ENCODE results near the gene EIF4G3. TPM values are rescaled to one million over a fixed set of nuclear protein-coding genes. Genes with fewer than 3 reads are reported as not detected.
"Not testable (repeated sequence)": the region's sequence is repeated elsewhere in the genome, so short reads cannot be mapped to it uniquely, and the experiment has no call there.

The EIF4G3 gene
- total RNA-seq, 1 experiment from 2014 or later, result 55.4 TPM

- Mint-ChIP-seq H3K9me3 (ENCODE audit: unreplicated experiment) (no peaks in the 10 kb centered on the region), H3K27ac (ENCODE audit: unreplicated experiment) (peak overlapping the region; percentile 93), H3K36me3 (ENCODE audit: insufficient read depth, unreplicated experiment) (peaks cover 30% of the 10 kb centered on the region), H3K27me3 (ENCODE audit: insufficient read depth, unreplicated experiment) (no peaks in the 10 kb centered on the region), H3K4me1 (ENCODE audit: low read depth, unreplicated experiment) (peaks cover 17% of the 10 kb centered on the region), H3K4me3 (ENCODE audit: unreplicated experiment) (peak overlapping the region; percentile 90)
- CTCF ChIA-PET, result no interaction called here
- no TSS peak for BruUV-seq (replicated peaks)
- H3K4me3 ChIP-seq (ENCODE audit: low read depth, low read length), result no peak overlapping the region; the same call in 1 of the 2 replicates
- POLR2A ChIA-PET, result no interaction called here
- no peak for TF ChIP-seq CTCF (IDR thresholded peaks at IDR 0.05; ENCODE audit: insufficient read depth in 1 of 2, low read depth in 1 of 2, low read length in 1 of 2, severe bottlenecking in 1 of 2, unreplicated experiment in 1 of 2)
- DNase-seq, result no peak
- no peaks in the 10 kb centered on the region for H3K36me3 ChIP-seq (ENCODE audit: control insufficient read depth, insufficient read depth, low read length)
- H3K9me3 ChIP-seq, result no peaks in the 10 kb centered on the region
- H3K4me1 ChIP-seq, result peaks cover 13% of the 10 kb centered on the region
- intact Hi-C loops (cut with micrococcal nuclease; ENCODE audit: unreplicated experiment), result loop anchor here (10.0 kb wide), 1 partner anchor 389 kb away; the partner anchor contains the start of gene HP1BP3
- H3K27me3 ChIP-seq (replicated peaks; ENCODE audit: control insufficient read depth, insufficient read depth, low read length), result no peaks in the 10 kb centered on the region
Observed at GRCh38 chr1:21174230-21174629, 2.5 kb downstream of the EIF4G3 start.

GRCh38 chr1:21173096-21173495, 3.6 kb downstream of the EIF4G3 start:
- H3K4me3 ChIP-seq (ENCODE audit: low read depth, low read length); H3K27me3 Mint-ChIP-seq (ENCODE audit: insufficient read depth, unreplicated experiment); DNase-seq; H3K27ac Mint-ChIP-seq (ENCODE audit: unreplicated experiment); CTCF ChIA-PET; H3K4me3 Mint-ChIP-seq (ENCODE audit: unreplicated experiment); H3K9me3 Mint-ChIP-seq (ENCODE audit: unreplicated experiment); BruUV-seq (replicated peaks); H3K36me3 ChIP-seq (ENCODE audit: control insufficient read depth, insufficient read depth, low read length); POLR2A ChIA-PET; H3K27me3 ChIP-seq (replicated peaks; ENCODE audit: control insufficient read depth, insufficient read depth, low read length); H3K9me3 ChIP-seq: not testable (repeated sequence)
- peaks cover 17% of the 10 kb centered on the region for H3K4me1 Mint-ChIP-seq (ENCODE audit: low read depth, unreplicated experiment)
- H3K36me3 Mint-ChIP-seq (ENCODE audit: insufficient read depth, unreplicated experiment), result peaks cover 30% of the 10 kb centered on the region
- H3K4me1 ChIP-seq, result peaks cover 13% of the 10 kb centered on the region
- intact Hi-C loops (cut with micrococcal nuclease; ENCODE audit: unreplicated experiment), result loop anchor here (10.0 kb wide), 1 partner anchor 388 kb away; the partner anchor contains the start of gene HP1BP3

GRCh38 chr1:21170837-21171236, 5.9 kb downstream of the EIF4G3 start:
- peaks cover 13% of the 10 kb centered on the region for H3K4me1 ChIP-seq
- H3K27me3 Mint-ChIP-seq (ENCODE audit: insufficient read depth, unreplicated experiment); H3K36me3 ChIP-seq (ENCODE audit: control insufficient read depth, insufficient read depth, low read length); BruUV-seq (replicated peaks); H3K9me3 ChIP-seq; H3K4me3 ChIP-seq (ENCODE audit: low read depth, low read length); H3K27me3 ChIP-seq (replicated peaks; ENCODE audit: control insufficient read depth, insufficient read depth, low read length); H3K9me3 Mint-ChIP-seq (ENCODE audit: unreplicated experiment); DNase-seq; H3K27ac Mint-ChIP-seq (ENCODE audit: unreplicated experiment); H3K4me3 Mint-ChIP-seq (ENCODE audit: unreplicated experiment); CTCF ChIA-PET: not testable (repeated sequence)
- intact Hi-C loops (cut with micrococcal nuclease; ENCODE audit: unreplicated experiment), result loop anchor here (10.0 kb wide), 1 partner anchor 386 kb away; the partner anchor contains the start of gene HP1BP3
- peaks cover 17% of the 10 kb centered on the region for H3K4me1 Mint-ChIP-seq (ENCODE audit: low read depth, unreplicated experiment)
- POLR2A ChIA-PET, result interaction anchor here (0.6 kb wide), 1 partner anchor 38 kb away, joined by 6 read pairs; no protein-coding TSS in a partner anchor
- H3K36me3 Mint-ChIP-seq (ENCODE audit: insufficient read depth, unreplicated experiment), result peaks cover 40% of the 10 kb centered on the region

- intact Hi-C loops (cut with micrococcal nuclease; ENCODE audit: unreplicated experiment), result no loop called here
- Histone ChIP-seq H3K36me3 (ENCODE audit: control insufficient read depth, insufficient read depth, low read length) (no peaks in the 10 kb centered on the region), H3K9me3 (no peaks in the 10 kb centered on the region), H3K4me1 (peaks cover 13% of the 10 kb centered on the region), H3K27me3 (replicated peaks; ENCODE audit: control insufficient read depth, insufficient read depth, low read length) (no peaks in the 10 kb centered on the region), H3K4me3 (ENCODE audit: low read depth, low read length) (no peak overlapping the region)
- no TSS peak for BruUV-seq (replicated peaks)
- Mint-ChIP-seq H3K9me3 (ENCODE audit: unreplicated experiment) (peaks cover 9% of the 10 kb centered on the region), H3K4me3 (ENCODE audit: unreplicated experiment) (no peak overlapping the region), H3K27me3 (ENCODE audit: insufficient read depth, unreplicated experiment) (no peaks in the 10 kb centered on the region), H3K4me1 (ENCODE audit: low read depth, unreplicated experiment) (peaks cover 7% of the 10 kb centered on the region), H3K36me3 (ENCODE audit: insufficient read depth, unreplicated experiment) (peaks cover 45% of the 10 kb centered on the region), H3K27ac (ENCODE audit: unreplicated experiment) (no peak overlapping the region)
- no peak for TF ChIP-seq CTCF (IDR thresholded peaks at IDR 0.05; ENCODE audit: insufficient read depth in 1 of 2, low read depth in 1 of 2, low read length in 1 of 2, severe bottlenecking in 1 of 2, unreplicated experiment in 1 of 2)
- DNase-seq, result no peak
- CTCF ChIA-PET, result no interaction called here
- POLR2A ChIA-PET, result interaction anchor here (0.5 kb wide), 1 partner anchor 51 kb away, joined by 4 read pairs; no protein-coding TSS in a partner anchor
Observed at GRCh38 chr1:21168444-21168843, 8.3 kb downstream of the EIF4G3 start.
